ENCODE measurements around the gene NRCAM.
"Not testable (repeated sequence)": the region's sequence is repeated elsewhere in the genome, so short reads cannot be mapped to it uniquely, and the experiment has no call there.

The NRCAM gene

GRCh38 chr7:108266491-108266890 lies 189.7 kb downstream of the NRCAM start:
- Histone ChIP-seq H3K9me3 (replicated peaks; ENCODE audit: low read length) (no peaks in the 10 kb centered on the region), H3K27me3 (ENCODE audit: control insufficient read depth, insufficient read depth, low read length) (no peaks in the 10 kb centered on the region), H3K4me1 (ENCODE audit: control insufficient read depth, insufficient read depth, low read length) (no peaks in the 10 kb centered on the region), H3K4me2 (ENCODE audit: low read length) (no peak overlapping the region), H3K4me3 (ENCODE audit: low read length) (no peak overlapping the region), H3K36me3 (ENCODE audit: insufficient read depth, low read length) (no peaks in the 10 kb centered on the region), H3K9ac (ENCODE audit: low read depth, low read length) (no peak overlapping the region)

- H3K4me2 ChIP-seq (ENCODE audit: low read length): no peak overlapping the region
- no peaks in the 10 kb centered on the region for H3K27me3 ChIP-seq (ENCODE audit: control insufficient read depth, insufficient read depth, low read length)
- H3K9ac ChIP-seq (ENCODE audit: low read depth, low read length): no peak overlapping the region
- no peaks in the 10 kb centered on the region for H3K36me3 ChIP-seq (ENCODE audit: insufficient read depth, low read length)
- H3K9me3 ChIP-seq (replicated peaks; ENCODE audit: low read length): no peaks in the 10 kb centered on the region
- H3K4me3 ChIP-seq (ENCODE audit: low read length): no peak overlapping the region
- no peaks in the 10 kb centered on the region for H3K4me1 ChIP-seq (ENCODE audit: control insufficient read depth, insufficient read depth, low read length)
Observed at GRCh38 chr7:108266035-108266434, 190.2 kb downstream of the NRCAM start.

GRCh38 chr7:108265007-108265406 lies 191.2 kb downstream of the NRCAM start:
- Histone ChIP-seq H3K9me3 (replicated peaks; ENCODE audit: low read length) (no peaks in the 10 kb centered on the region), H3K27me3 (ENCODE audit: control insufficient read depth, insufficient read depth, low read length) (no peaks in the 10 kb centered on the region), H3K4me3 (ENCODE audit: low read length) (no peak overlapping the region), H3K4me2 (ENCODE audit: low read length) (no peak overlapping the region), H3K9ac (ENCODE audit: low read depth, low read length) (no peak overlapping the region), H3K36me3 (ENCODE audit: insufficient read depth, low read length) (no peaks in the 10 kb centered on the region), H3K4me1 (ENCODE audit: control insufficient read depth, insufficient read depth, low read length) (no peaks in the 10 kb centered on the region)

- H3K4me3 ChIP-seq (ENCODE audit: low read length): no peak overlapping the region
- H3K27me3 ChIP-seq (ENCODE audit: control insufficient read depth, insufficient read depth, low read length): no peaks in the 10 kb centered on the region
- no peak overlapping the region for H3K9ac ChIP-seq (ENCODE audit: low read depth, low read length)
- H3K4me2 ChIP-seq (ENCODE audit: low read length): no peak overlapping the region
- H3K4me1 ChIP-seq (ENCODE audit: control insufficient read depth, insufficient read depth, low read length): no peaks in the 10 kb centered on the region
- H3K9me3 ChIP-seq (replicated peaks; ENCODE audit: low read length): no peaks in the 10 kb centered on the region
- no peaks in the 10 kb centered on the region for H3K36me3 ChIP-seq (ENCODE audit: insufficient read depth, low read length)
Observed at GRCh38 chr7:108263425-108263824, 192.8 kb downstream of the NRCAM start.

GRCh38 chr7:108261560-108262255 lies 194.5 kb downstream of the NRCAM start:
- Histone ChIP-seq H3K4me3 (ENCODE audit: low read length) (no peak overlapping the region), H3K9ac (ENCODE audit: low read depth, low read length) (no peak overlapping the region), H3K9me3 (replicated peaks; ENCODE audit: low read length) (no peaks in the 10 kb centered on the region), H3K27me3 (ENCODE audit: control insufficient read depth, insufficient read depth, low read length) (no peaks in the 10 kb centered on the region), H3K4me1 (ENCODE audit: control insufficient read depth, insufficient read depth, low read length) (no peaks in the 10 kb centered on the region), H3K36me3 (ENCODE audit: insufficient read depth, low read length) (no peaks in the 10 kb centered on the region), H3K4me2 (ENCODE audit: low read length) (no peak overlapping the region)

- not testable (repeated sequence) for H3K36me3 ChIP-seq (ENCODE audit: insufficient read depth, low read length); H3K9me3 ChIP-seq (replicated peaks; ENCODE audit: low read length); H3K4me2 ChIP-seq (ENCODE audit: low read length); H3K4me3 ChIP-seq (ENCODE audit: low read length); H3K9ac ChIP-seq (ENCODE audit: low read depth, low read length); H3K4me1 ChIP-seq (ENCODE audit: control insufficient read depth, insufficient read depth, low read length); H3K27me3 ChIP-seq (ENCODE audit: control insufficient read depth, insufficient read depth, low read length)
Observed at GRCh38 chr7:108259447-108259846, 196.8 kb downstream of the NRCAM start.

GRCh38 chr7:108257954-108258353 lies 198.3 kb downstream of the NRCAM start:
- H3K4me2 ChIP-seq (ENCODE audit: low read length): no peak overlapping the region
- peaks cover 8% of the 10 kb centered on the region for H3K4me1 ChIP-seq (ENCODE audit: control insufficient read depth, insufficient read depth, low read length)
- no peaks in the 10 kb centered on the region for H3K27me3 ChIP-seq (ENCODE audit: control insufficient read depth, insufficient read depth, low read length)
- H3K4me3 ChIP-seq (ENCODE audit: low read length): no peak overlapping the region
- H3K9me3 ChIP-seq (replicated peaks; ENCODE audit: low read length): no peaks in the 10 kb centered on the region
- H3K36me3 ChIP-seq (ENCODE audit: insufficient read depth, low read length): no peaks in the 10 kb centered on the region
- H3K9ac ChIP-seq (ENCODE audit: low read depth, low read length): no peak overlapping the region

- Histone ChIP-seq H3K27me3 (ENCODE audit: control insufficient read depth, insufficient read depth, low read length) (no peaks in the 10 kb centered on the region), H3K4me2 (ENCODE audit: low read length) (no peak overlapping the region), H3K9me3 (replicated peaks; ENCODE audit: low read length) (no peaks in the 10 kb centered on the region), H3K4me1 (ENCODE audit: control insufficient read depth, insufficient read depth, low read length) (peaks cover 18% of the 10 kb centered on the region), H3K4me3 (ENCODE audit: low read length) (no peak overlapping the region), H3K9ac (ENCODE audit: low read depth, low read length) (no peak overlapping the region), H3K36me3 (ENCODE audit: insufficient read depth, low read length) (no peaks in the 10 kb centered on the region)
Observed at GRCh38 chr7:108254259-108254658, 202.0 kb downstream of the NRCAM start.

- Histone ChIP-seq H3K27me3 (ENCODE audit: control insufficient read depth, insufficient read depth, low read length) (no peaks in the 10 kb centered on the region), H3K4me3 (ENCODE audit: low read length) (no peak overlapping the region), H3K36me3 (ENCODE audit: insufficient read depth, low read length) (no peaks in the 10 kb centered on the region), H3K9me3 (replicated peaks; ENCODE audit: low read length) (no peaks in the 10 kb centered on the region), H3K9ac (ENCODE audit: low read depth, low read length) (no peak overlapping the region), H3K4me2 (ENCODE audit: low read length) (no peak overlapping the region), H3K4me1 (ENCODE audit: control insufficient read depth, insufficient read depth, low read length) (peaks cover 18% of the 10 kb centered on the region)
Observed at GRCh38 chr7:108253275-108254044, 202.8 kb downstream of the NRCAM start.

GRCh38 chr7:108252177-108252576 lies 204.1 kb downstream of the NRCAM start:
- Histone ChIP-seq H3K9ac (ENCODE audit: low read depth, low read length) (no peak overlapping the region), H3K9me3 (replicated peaks; ENCODE audit: low read length) (no peaks in the 10 kb centered on the region), H3K27me3 (ENCODE audit: control insufficient read depth, insufficient read depth, low read length) (no peaks in the 10 kb centered on the region), H3K36me3 (ENCODE audit: insufficient read depth, low read length) (no peaks in the 10 kb centered on the region), H3K4me3 (ENCODE audit: low read length) (no peak overlapping the region), H3K4me1 (ENCODE audit: control insufficient read depth, insufficient read depth, low read length) (peaks cover 23% of the 10 kb centered on the region), H3K4me2 (ENCODE audit: low read length) (no peak overlapping the region)

- H3K36me3 ChIP-seq (ENCODE audit: insufficient read depth, low read length): no peaks in the 10 kb centered on the region
- H3K9ac ChIP-seq (ENCODE audit: low read depth, low read length): no peak overlapping the region
- no peaks in the 10 kb centered on the region for H3K27me3 ChIP-seq (ENCODE audit: control insufficient read depth, insufficient read depth, low read length)
- no peaks in the 10 kb centered on the region for H3K9me3 ChIP-seq (replicated peaks; ENCODE audit: low read length)
- peaks cover 27% of the 10 kb centered on the region for H3K4me1 ChIP-seq (ENCODE audit: control insufficient read depth, insufficient read depth, low read length)
- no peak overlapping the region for H3K4me2 ChIP-seq (ENCODE audit: low read length)
- H3K4me3 ChIP-seq (ENCODE audit: low read length): no peak overlapping the region
Observed at GRCh38 chr7:108251700-108252099, 204.5 kb downstream of the NRCAM start.

- Histone ChIP-seq H3K4me2 (ENCODE audit: low read length) (no peak overlapping the region), H3K4me1 (ENCODE audit: control insufficient read depth, insufficient read depth, low read length) (peaks cover 40% of the 10 kb centered on the region), H3K27me3 (ENCODE audit: control insufficient read depth, insufficient read depth, low read length) (no peaks in the 10 kb centered on the region), H3K9ac (ENCODE audit: low read depth, low read length) (no peak overlapping the region), H3K4me3 (ENCODE audit: low read length) (no peak overlapping the region), H3K9me3 (replicated peaks; ENCODE audit: low read length) (no peaks in the 10 kb centered on the region), H3K36me3 (ENCODE audit: insufficient read depth, low read length) (no peaks in the 10 kb centered on the region)
Observed at GRCh38 chr7:108249453-108249852, 206.8 kb downstream of the NRCAM start.
